NB4 (cell line): ENCODE results near the gene SPTSSA.
"Not testable (repeated sequence)": the region's sequence is repeated elsewhere in the genome, so short reads cannot be mapped to it uniquely, and the experiment has no call there.

ENCODE experiments used
- DNase-seq: peaks from one replicate; pipeline ENCODE4 v3.0.0; 2010; ENCODE audit warnings: low read depth
- H3K4me3 ChIP-seq: one replicate; pipeline ENCODE4 v1.5.1; 2011; ENCODE audit warnings: mild to moderate bottlenecking, low read depth, low read length, moderate library complexity
- CTCF ChIP-seq: IDR thresholded peaks from one replicate; pipeline ENCODE4 v1.5.1; 2012; ENCODE audit warnings: low read depth, low read length
- MAX ChIP-seq: IDR thresholded peaks from 2 replicates; pipeline ENCODE4 v1.6.1; 2011; ENCODE audit warnings: low read depth, low read length
- MYC ChIP-seq: IDR thresholded peaks from 2 replicates; pipeline ENCODE4 v1.6.1; 2011; ENCODE audit warnings: low read depth, low read length
- POLR2A ChIP-seq: IDR thresholded peaks from 2 replicates; pipeline ENCODE4 v1.6.1; 2011; ENCODE audit warnings: mild to moderate bottlenecking; ENCODE audit not compliant: insufficient read length; ENCODE audit errors: extremely low read depth

The SPTSSA gene

GRCh38 chr14:34462132-34462893, at the start of gene SPTSSA:
Gene SPTSSA (minus strand): TSS chr14:34462240. CDS start chr14:34462207, 33 bp downstream.
- DNase-seq = peak; percentile 91
- TF ChIP-seq MYC (peak; percentile 80), MAX (peak; percentile 55; the same call in 1 of the 2 replicates), CTCF (no peak), POLR2A (peak; percentile 93)

GRCh38 chr14:34507884-34508283, 45.8 kb upstream of the SPTSSA start:
- DNase-seq = no peak
- no peak for TF ChIP-seq CTCF
- TF ChIP-seq MAX = no peak
- TF ChIP-seq POLR2A = no peak
- TF ChIP-seq MYC = no peak
- H3K4me3 ChIP-seq = no peak overlapping the region

More at GRCh38 chr14:34462132-34462893, at the start of gene SPTSSA:
- peak within 1 kb of the TSS; percentile 80 for H3K4me3 ChIP-seq

GRCh38 chr14:34507459-34507858, 45.4 kb upstream of the SPTSSA start:
- no peak for DNase-seq
- no peak overlapping the region for H3K4me3 ChIP-seq
- no peak for TF ChIP-seq POLR2A
- no peak for TF ChIP-seq CTCF
- no peak for TF ChIP-seq MYC
- no peak for TF ChIP-seq MAX

- DNase-seq, H3K4me3 ChIP-seq: not testable (repeated sequence)
Measured at GRCh38 chr14:34505124-34505491, 43.1 kb upstream of the SPTSSA start.

- DNase-seq, H3K4me3 ChIP-seq: not testable (repeated sequence)
Measured at GRCh38 chr14:34504027-34504426, 42.0 kb upstream of the SPTSSA start.

- no peak for TF ChIP-seq POLR2A
- TF ChIP-seq MAX = no peak
- TF ChIP-seq MYC = no peak
- no peak for TF ChIP-seq CTCF
- no peak overlapping the region for H3K4me3 ChIP-seq
- no peak for DNase-seq
Measured at GRCh38 chr14:34502545-34503225, 40.6 kb upstream of the SPTSSA start.

- TF ChIP-seq POLR2A (no peak), MAX (no peak), CTCF (no peak), MYC (no peak)
- H3K4me3 ChIP-seq = no peak overlapping the region
- DNase-seq = no peak
Measured at GRCh38 chr14:34502001-34502400, 40.0 kb upstream of the SPTSSA start.
